ENCODE data around the gene CLEC18C. TPM values are rescaled to one million over a fixed set of nuclear protein-coding genes. Genes with fewer than 3 reads are reported as not detected.

The CLEC18C gene
- total RNA-seq, 1 experiment from 2014 or later = 0.16 TPM

Other genes with a start within 250 kb of the CLEC18C start
- 0.03 TPM in 1 of 2 replicates, not detected in the other for gene CLEC18A, start 222.5 kb upstream of the CLEC18C start, total RNA-seq (2014; rRNA removed; shearing (Covaris generic); ENCODE audit: low replicate concordance)
- 3.8 and 6.6 TPM in 2 replicates for gene PDPR, start 59.5 kb upstream of the CLEC18C start, total RNA-seq (2014; rRNA removed; shearing (Covaris generic); ENCODE audit: low replicate concordance)
- 12.2 and 14.3 TPM in 2 replicates for gene EXOSC6, start 78.2 kb downstream of the CLEC18C start, total RNA-seq (2014; rRNA removed; shearing (Covaris generic); ENCODE audit: low replicate concordance)
- 125 and 174 TPM in 2 replicates for gene AARS1, start 115.7 kb downstream of the CLEC18C start, total RNA-seq (2014; rRNA removed; shearing (Covaris generic); ENCODE audit: low replicate concordance)
- 7.9 and 27.3 TPM in 2 replicates for gene DDX19B, start 125.4 kb downstream of the CLEC18C start, total RNA-seq (2014; rRNA removed; shearing (Covaris generic); ENCODE audit: low replicate concordance)
- gene DDX19A, start 173.1 kb downstream of the CLEC18C start, total RNA-seq (2014; rRNA removed; shearing (Covaris generic); ENCODE audit: low replicate concordance) = 31.1 and 62.2 TPM in 2 replicates